ENCODE data around the gene DDIT4. TPM values are rescaled to one million over a fixed set of nuclear protein-coding genes. Genes with fewer than 3 reads are reported as not detected.

Gene DDIT4
- total RNA-seq, 4 donors from 2014 or later = 300 to 414 (median 333) TPM

DNA sequence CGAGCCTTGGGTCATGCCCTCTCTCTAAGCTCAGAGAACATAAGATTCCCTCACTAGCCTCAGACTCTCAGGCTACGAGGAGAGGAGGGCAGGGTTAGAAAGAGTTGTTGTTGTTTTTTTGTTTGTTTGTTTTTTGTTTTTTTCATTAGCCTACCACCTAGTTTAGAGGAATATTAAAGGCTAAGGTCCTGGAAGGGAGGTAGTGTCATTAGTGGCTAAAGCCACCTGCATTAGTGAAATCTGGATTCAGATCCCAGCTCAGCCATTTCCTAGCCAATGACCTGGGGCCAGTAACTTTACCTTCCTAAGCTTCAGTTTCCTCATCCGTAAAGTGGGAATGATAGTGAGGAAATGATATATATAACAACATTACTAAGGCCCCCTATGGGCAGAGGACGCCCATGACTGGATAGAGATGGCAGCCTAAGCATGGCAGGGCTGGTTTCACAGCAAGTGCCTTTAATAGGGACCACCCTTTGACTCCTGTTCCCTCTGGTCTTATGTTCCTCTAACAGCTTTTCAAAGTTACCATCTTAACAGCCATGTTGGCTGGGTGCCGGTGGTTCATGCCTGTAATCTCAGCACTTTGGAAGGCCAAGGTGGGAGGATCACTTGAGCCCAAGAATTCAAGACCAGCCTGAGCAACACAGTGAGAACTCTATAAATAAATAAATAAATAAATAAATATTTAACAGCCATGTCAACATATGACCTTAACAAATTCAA, 5.1 kb downstream of the DDIT4 start:
- TF ChIP-seq, protein P1, sequence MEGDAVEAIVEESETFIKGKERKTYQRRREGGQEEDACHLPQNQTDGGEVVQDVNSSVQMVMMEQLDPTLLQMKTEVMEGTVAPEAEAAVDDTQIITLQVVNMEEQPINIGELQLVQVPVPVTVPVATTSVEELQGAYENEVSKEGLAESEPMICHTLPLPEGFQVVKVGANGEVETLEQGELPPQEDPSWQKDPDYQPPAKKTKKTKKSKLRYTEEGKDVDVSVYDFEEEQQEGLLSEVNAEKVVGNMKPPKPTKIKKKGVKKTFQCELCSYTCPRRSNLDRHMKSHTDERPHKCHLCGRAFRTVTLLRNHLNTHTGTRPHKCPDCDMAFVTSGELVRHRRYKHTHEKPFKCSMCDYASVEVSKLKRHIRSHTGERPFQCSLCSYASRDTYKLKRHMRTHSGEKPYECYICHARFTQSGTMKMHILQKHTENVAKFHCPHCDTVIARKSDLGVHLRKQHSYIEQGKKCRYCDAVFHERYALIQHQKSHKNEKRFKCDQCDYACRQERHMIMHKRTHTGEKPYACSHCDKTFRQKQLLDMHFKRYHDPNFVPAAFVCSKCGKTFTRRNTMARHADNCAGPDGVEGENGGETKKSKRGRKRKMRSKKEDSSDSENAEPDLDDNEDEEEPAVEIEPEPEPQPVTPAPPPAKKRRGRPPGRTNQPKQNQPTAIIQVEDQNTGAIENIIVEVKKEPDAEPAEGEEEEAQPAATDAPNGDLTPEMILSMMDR (IDR thresholded peaks at IDR 0.05; ENCODE audit: low read depth) = no peak

GRCh38 chr10:72283131-72283530, 9.4 kb downstream of the DDIT4 start:
- TF ChIP-seq, protein P1 (IDR thresholded peaks at IDR 0.05; ENCODE audit: low read depth) = no peak

DNA sequence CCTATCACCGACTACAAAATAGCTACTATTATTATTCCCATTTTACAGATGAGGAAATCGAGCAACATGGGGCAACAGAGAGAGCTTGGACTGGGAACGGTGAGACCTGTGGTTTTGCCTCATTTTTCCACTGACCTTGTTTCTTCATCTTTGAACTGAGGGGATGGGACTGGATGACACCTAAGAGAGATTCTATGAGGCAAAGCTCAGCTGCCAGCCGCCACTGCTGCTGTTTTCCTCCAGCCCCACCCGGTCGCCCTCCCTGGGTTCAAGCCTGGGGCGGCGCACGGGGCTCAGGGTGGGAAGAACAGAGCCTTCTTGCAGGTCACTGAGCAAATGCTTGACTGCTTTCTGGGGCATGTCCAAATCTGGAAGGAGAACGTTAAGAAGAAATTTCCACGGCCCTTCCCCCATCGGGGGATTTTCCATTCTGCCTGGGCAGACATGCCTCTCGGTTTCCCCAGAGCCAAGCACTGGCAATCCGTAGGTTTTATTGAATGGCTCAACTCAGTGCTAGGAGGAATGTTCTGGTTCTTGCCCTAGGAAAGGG, 12.3 kb downstream of the DDIT4 start:
- TF ChIP-seq, protein P1 (IDR thresholded peaks at IDR 0.05; ENCODE audit: low read depth) = no peak

GRCh38 chr10:72291019-72291532, 17.4 kb downstream of the DDIT4 start:
- TF ChIP-seq, protein P1 (IDR thresholded peaks at IDR 0.05; ENCODE audit: low read depth) = no peak

DNA sequence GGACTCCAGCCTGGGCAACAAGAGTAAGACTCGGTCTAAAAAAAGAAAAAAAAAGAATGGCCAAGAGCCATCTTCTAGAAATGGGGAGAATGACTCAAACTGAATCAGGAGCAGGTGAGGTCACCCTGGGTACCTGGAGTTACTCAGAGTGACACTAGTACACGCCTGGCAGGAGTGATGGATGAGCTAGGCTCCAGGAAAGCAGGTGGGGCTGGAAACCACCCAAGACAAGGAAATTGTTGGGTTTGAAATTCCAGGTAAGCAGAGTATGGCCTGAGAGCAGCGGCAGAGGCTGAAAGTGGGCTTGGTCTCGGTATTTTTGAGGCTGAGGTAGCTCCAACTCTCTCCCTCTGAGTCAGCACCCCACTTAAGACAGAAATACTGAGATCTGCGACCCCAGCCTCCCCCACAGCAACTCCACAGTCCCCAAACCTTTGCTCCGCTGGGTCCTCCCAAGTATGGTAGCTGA, 18.5 kb downstream of the DDIT4 start:
- TF ChIP-seq, protein P1 (IDR thresholded peaks at IDR 0.05; ENCODE audit: low read depth) = no peak

DNA sequence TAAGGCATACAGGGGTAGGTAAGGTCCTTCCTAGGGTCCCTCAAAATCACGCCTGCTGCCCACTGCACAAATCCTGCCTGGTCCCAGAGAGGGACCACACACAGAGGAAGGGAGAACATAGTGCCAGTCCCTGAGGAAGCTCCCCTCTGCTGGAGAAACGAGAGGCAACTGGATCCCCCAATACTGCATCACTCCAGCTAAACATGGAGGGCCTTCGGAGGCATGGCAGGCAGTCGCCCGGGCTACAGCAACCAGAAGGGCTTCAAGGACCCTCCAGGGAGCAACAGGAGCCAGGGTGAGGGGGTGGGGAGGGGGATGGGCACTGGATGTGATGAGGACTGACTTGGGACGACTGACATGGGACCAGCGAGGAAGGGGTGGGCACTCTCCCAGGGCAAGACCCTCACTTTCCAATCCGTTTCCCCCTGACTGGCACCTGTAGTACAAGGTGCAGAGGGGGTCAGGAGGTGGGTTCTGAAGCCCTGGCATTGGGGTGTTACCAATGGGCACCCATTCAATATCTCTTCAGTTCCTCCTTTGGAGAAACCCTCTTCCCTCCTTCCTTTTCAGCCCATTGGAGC, 21.7 kb downstream of the DDIT4 start:
- TF ChIP-seq, protein P1 (IDR thresholded peaks at IDR 0.05; ENCODE audit: low read depth) = no peak

DNA sequence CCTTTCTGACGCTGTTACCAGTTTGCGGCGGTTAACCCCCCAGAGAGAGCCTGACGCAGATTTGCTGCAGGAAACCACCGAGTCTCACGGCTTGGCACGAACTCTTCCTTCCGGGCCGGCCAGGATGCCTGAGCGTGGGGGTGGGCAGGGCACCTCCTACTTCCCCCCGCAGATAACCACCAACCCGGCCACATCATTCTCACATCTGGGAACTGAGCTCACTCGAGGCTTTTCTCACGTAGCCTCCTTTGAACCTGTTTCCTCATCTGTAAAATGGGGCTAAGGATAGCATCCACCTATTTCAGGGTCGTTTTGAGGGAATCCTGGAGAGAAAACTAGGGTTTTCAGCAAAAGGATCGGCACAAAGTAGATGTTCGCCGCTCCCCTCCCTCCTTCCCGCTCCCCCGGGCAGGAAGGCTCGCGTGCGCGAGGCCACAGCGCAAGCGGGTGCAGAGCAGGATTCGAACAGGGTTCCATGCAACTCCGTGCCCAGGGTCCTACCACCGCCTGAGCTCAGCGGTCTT, 23.6 kb downstream of the DDIT4 start:
- TF ChIP-seq, protein P1 (IDR thresholded peaks at IDR 0.05; ENCODE audit: low read depth) = no peak
